Astrocyte of the cerebellum (primary cell): ENCODE results near the gene C11orf98.

Experiments used
- DNase-seq: peaks from one replicate; pipeline ENCODE4 v3.0.0-alpha.2; 2011; ENCODE audit warnings: low read depth
- H3K4me3 ChIP-seq: 2 replicates; pipeline ENCODE4 v1.5.1; 2011; ENCODE audit warnings: mild to moderate bottlenecking, low read depth, low read length, moderate library complexity
- CTCF ChIP-seq: IDR thresholded peaks from 2 replicates; pipeline ENCODE4 v1.5.1; 2012; ENCODE audit warnings: low read length, low read depth, moderate library complexity, mild to moderate bottlenecking; ENCODE audit errors: missing control alignments
- in situ Hi-C: cut with HindIII; loops from 2 replicates; pipeline ENCODE4 v1.10.0; 2017; ENCODE audit warnings: low sequenced_read_pairs

The C11orf98 gene

DNA sequence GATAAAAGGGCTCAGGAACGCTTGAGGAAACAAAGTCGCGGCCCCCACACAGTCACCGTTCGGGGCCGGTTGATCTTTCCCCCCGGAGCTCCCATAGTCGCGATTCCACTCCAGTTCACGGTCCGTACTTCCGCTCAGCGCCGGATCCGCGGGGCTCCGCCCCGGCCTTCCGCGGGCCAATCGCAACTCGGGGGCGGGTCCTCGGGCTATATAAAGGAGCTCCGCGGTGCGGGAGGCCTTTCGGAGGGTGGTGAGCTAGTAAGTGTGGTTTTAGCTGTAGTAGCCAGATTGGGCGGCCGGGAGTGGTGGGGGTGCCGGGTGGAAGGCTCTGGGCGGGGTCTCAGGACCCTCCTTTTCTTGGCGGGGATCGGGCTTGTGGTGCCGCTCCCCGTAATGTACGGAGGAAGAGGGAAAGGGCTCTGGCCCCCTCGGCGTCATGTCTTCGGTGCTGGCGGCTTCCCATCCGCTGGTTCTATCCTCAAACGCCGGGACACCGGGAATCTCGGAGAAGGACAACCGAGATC lies at the start of gene C11orf98, which contains the start of gene CSKMT:
Gene C11orf98, minus strand, starts transcription at position 136 of the 524 bp plus-strand sequence. Its CDS starts 41 bp downstream, at position 95.
Gene CSKMT, plus strand, starts transcription at position 238 of the 524 bp plus-strand sequence. CDS start 568 bp downstream, outside the sequence.
- DNase-seq: peak; percentile 82
- H3K4me3 ChIP-seq: peak within 1 kb of the TSS; percentile 90
- in situ Hi-C loops: no loop called here
- TF ChIP-seq CTCF: no peak

GRCh38 chr11:62713343-62713742 lies 48.3 kb upstream of the C11orf98 start:
- in situ Hi-C loops: no loop called here
- DNase-seq: no peak
- no peak overlapping the region for H3K4me3 ChIP-seq
- no peak for TF ChIP-seq CTCF

DNA sequence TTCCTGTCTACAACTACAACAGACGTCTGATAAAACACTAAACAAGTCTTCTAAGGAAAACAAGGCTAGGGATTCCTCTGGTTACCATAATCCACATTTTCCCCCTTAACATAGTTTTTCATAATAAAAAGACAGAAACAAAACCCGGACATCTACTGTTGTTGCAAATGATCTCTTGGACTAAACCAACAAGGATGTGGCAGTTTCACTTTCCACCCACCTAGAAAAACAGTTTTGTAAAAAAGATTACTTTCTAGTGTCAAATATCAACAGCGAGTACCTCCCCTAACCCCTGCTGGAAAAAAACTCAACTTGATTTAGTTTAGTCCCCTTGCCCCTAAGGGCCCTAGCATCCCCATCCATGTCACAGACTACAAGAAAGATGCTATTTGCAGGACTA lies 47.9 kb upstream of the C11orf98 start:
- in situ Hi-C loops: no loop called here
- no peak overlapping the region for H3K4me3 ChIP-seq
- no peak for TF ChIP-seq CTCF
- no peak for DNase-seq

- no peak for TF ChIP-seq CTCF
- no peak for DNase-seq
- no peak overlapping the region for H3K4me3 ChIP-seq
- in situ Hi-C loops: no loop called here
These were observed 47.3 kb upstream of the C11orf98 start for GRCh38 chr11:62712276-62712812.

DNA sequence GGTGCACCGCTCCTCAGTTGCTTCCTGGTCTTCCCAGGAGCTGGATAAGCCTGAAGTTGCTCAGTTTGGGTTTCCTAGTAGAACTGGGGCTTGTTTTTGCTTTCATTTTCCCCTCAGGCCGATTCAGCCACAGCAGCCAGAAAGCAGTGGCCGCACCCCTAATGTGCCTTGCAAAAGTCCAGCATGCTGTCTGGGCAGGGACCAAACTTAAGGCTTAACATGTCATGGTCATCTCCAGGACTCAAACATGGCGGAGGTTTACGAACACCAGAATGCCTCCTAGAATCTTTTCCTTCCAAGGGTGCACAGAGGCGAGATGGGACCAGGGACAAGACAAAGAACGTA lies 45.0 kb upstream of the C11orf98 start:
- TF ChIP-seq CTCF: no peak
- in situ Hi-C loops: no loop called here
- peak overlapping the region; percentile 51 for H3K4me3 ChIP-seq
- no peak for DNase-seq

DNA sequence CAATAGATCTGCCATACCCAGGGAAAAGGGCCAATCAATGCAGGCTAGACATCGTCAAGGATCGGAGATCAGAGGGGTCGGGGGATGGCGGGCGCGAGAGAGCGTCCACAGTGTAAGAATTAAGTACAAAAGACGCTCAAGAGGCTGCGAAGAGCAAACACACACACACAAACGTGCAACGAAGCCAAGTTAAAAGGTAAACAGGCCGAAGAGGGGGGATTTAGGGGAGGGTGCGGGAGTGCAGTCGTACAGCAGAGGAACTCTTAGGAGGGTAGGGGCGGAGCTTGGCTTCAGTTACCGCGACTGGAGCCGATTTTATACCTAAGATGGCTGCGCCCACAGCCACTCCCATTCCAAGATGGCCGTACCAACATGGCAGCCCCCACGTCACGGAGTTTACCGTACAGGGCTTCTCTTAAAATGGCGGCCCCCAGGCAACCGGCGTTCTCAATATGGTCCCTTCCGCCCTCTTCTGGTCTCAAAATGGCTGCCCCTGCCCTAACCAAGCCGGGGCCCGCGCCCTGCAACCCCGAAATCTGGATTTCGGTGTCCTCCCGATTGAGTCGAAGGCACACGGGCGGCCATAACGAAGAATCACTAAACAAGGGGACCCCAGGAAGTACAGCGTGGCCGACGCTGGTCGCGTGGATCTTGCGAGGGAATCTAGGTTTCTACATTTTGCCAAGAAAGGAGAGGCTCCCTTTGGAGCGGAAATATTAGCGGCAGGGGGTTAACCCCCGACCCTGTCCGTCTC lies 44.4 kb upstream of the C11orf98 start:
- peak overlapping the region; percentile 51 for H3K4me3 ChIP-seq
- in situ Hi-C loops: no loop called here

More for the DNA sequence above, 44.4 kb upstream of the C11orf98 start:
- no peak for TF ChIP-seq CTCF
- peak; percentile 97 for DNase-seq
